GM20431 (cell line): ENCODE measurements around the gene MINDY3.

Experiments
- in situ Hi-C: fragments of 300-500 bp; cut with MseI, MboI; formaldehyde crosslinking; loops from one replicate; pipeline ENCODE4 v1.15.0; 2020; ENCODE audit warnings: low sequenced_read_pairs; ENCODE audit not compliant: unreplicated experiment

MINDY3 gene

DNA sequence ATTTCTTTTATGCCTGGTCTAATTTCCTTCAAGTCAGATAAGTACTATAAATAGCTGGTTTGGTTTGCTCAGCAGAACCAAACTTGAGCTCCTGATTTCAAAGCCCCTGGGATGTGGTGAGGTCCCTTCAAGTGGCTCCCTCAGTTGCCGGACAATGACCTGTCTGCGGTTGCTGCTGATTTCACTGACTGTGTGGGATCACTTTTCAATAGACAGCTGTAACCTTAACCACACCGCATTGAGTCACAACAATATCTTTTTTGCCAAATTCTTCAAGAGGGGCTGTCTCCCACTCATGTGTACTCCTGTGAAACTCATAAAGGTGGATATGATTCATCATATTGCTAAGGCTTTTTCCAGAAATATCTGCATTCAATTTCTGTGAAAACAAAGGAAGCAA is 117.5 kb downstream of the MINDY3 start:
- in situ Hi-C loops: loop anchor here (25.0 kb wide), 1 partner anchor 306 kb away; no protein-coding TSS in a partner anchor

DNA sequence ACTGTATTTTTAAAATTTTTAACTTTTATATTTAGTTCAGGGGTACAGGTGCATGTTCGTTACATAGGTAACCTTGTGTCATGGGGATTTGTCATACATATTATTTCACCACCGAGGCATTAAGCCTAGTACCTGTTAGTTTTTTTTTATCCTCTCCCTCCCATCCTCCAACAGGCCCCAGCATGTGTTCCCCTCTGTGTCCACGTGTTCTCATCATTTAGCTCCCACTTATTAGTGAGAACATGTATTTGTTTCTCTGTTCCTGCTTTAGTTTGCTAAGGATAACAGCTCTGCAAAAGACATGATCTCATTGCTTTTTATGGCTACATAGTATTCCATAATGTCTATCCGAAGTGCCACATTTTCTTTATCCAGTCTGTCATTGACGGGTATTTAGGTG is 118.2 kb downstream of the MINDY3 start:
- in situ Hi-C loops: loop anchor here (25.0 kb wide), 1 partner anchor 305 kb away; no protein-coding TSS in a partner anchor

DNA sequence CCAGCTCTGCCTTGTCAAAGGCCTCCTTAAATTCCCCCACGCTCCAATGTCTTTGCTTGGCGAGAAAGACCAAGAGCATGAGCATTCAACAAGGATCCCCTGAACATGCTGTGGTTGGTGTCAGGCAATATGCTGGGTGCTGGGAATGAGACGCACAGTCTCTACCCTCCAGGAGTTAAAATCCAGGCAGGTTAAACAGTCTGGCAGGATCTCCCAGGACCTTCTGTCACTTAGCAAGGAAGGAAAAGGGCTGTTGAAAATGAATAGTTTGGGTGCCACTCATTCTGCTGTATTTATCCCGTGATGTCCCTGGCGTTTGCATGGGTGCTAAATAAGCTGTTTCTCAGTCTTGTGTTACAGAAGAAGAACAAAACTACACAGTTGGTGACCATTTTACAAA is 118.7 kb downstream of the MINDY3 start:
- in situ Hi-C loops: loop anchor here (25.0 kb wide), 1 partner anchor 304 kb away; no protein-coding TSS in a partner anchor

DNA sequence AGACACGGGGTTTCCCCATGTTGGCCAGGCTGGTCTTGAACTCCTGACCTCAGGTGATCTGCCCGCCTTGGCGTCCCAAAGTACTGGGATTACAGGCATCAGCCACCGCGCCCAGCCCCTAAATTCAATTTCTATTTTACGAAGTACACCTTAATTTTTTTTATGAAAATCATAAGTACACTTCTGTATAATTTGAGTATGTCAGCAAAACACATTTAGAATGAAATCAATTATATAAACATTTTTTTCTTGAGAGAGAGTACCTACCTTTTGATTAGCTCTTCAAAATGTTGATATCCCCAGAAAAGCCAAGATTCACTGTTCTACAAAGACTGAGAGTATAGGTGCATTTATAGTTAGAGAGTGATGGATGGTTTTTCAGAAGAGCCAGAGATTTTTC is 120.0 kb downstream of the MINDY3 start:
- in situ Hi-C loops: loop anchor here (25.0 kb wide), 1 partner anchor 303 kb away; no protein-coding TSS in a partner anchor

DNA sequence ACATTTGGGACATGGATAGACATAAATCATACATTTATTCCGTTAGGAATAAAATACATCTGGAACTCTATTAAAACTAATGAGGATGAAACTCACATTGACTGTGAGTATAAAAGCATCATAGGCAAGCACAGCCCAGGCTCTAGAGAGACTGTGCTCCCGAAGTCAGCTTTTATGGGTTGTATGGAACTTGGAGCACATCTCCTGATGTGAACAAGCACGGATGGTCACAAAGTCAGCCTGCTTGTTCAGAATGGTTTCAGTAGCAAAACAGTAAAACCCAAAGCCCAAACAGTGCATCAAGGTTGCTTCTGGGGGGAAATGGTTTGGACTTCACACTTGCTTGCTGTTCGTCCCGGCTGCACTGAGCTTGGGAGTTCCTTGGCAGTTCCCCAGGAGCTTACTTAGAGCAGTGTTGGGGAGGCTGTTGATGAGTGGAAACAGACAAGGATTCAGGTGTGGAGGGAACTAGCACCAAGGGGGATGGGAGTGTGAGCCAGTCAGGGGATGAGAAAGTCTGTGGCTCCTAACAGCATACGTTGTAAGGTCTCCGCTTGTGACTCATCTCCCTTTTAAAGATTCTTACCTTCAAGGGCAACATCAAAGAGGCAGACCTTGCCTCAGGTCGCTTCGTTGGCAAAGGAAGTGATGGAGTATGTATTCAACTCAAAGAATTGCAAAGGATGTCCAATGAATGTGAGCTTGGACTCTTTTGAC is 120.9 kb downstream of the MINDY3 start:
- in situ Hi-C loops: loop anchor here (25.0 kb wide), 1 partner anchor 302 kb away; no protein-coding TSS in a partner anchor

DNA sequence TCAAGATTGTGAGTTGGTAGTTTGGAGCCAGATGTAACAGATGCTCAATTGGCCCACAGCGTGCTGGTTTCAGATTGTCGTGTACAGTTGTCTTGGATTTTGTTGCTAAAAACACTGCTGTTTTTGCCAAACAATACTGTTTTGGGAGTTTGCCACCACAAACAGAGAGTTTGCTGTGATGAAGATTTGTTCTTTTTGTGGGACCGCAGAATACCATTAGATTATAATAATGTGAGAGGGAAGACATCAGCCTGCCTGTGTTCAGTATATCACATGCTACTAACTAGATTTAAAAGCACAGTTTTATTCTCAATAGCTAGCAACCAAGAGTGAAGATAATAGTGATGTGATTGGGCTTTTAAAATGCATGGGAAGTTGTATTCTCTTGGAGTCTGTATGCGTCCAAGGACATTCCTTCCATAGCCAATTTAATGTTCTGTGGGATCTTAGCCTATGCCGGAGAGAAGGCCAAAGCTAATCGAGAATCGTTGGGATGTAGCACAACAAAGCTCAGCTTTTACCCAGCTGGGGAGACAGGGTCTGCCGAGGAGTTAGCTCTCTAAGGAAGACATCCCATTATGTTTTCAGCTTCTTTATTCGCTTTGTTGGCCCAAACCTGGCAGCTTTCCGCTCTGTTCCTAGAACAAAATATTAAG is 121.9 kb downstream of the MINDY3 start:
- in situ Hi-C loops: loop anchor here (25.0 kb wide), 1 partner anchor 301 kb away; no protein-coding TSS in a partner anchor

DNA sequence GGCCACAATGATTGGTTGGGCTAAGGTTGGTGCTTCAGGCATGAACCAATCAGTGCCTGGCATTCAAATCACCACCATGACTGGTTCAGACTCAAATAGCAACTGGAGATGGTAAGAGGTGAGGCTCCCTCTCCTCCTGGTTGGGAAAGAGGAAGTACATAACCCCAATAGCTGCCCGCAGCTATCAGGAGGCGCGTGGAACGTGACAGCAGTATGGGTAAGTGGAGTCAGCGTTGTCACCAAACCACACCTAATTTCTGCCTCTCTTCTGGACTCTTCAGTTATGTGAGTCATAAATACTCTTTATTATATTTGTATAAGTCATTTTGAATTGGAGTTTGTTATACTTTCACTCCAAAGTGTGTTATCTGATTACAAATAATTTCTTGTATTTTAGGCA is 122.7 kb downstream of the MINDY3 start:
- in situ Hi-C loops: loop anchor here (25.0 kb wide), 1 partner anchor 300 kb away; no protein-coding TSS in a partner anchor

DNA sequence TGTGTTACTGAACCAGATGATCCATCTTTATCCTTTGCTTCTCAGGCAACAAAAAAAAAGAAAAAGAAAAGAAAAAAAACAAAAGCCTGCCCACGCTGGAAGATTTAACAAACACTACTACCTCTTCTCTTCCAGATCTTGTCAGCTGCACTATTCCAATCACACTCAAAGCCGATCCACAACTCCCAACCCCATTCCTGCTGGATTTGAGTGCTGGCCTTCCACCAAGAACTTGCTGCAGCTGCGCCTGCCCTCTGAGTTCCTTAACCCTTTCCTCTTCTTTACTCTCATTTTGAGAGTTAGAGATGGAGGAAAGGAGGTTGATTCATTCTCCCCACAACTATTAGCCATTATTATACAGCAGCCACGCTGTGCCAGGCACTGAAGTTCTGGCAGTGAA is 124.5 kb downstream of the MINDY3 start:
- in situ Hi-C loops: loop anchor here (25.0 kb wide), 1 partner anchor 298 kb away; no protein-coding TSS in a partner anchor

DNA sequence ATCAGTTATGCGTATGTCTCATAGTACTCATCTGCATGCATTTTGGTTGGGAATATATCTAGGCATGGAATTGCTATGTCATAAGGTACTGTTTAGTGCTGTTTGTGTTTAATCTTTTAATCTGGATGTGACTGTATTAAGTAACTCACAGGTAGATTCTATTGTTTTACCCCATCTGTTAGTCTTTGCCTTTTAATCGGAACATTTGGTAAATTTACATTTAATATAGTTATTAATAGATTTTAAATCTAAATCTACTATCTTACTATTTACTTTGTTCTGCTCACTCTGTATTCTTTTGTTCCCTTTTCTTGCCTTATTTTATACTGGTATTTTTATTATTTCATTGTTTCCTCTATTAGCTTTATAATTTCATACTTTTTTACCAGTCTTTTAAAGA is 130.0 kb downstream of the MINDY3 start:
- in situ Hi-C loops: loop anchor here (25.0 kb wide), 1 partner anchor 293 kb away; no protein-coding TSS in a partner anchor

DNA sequence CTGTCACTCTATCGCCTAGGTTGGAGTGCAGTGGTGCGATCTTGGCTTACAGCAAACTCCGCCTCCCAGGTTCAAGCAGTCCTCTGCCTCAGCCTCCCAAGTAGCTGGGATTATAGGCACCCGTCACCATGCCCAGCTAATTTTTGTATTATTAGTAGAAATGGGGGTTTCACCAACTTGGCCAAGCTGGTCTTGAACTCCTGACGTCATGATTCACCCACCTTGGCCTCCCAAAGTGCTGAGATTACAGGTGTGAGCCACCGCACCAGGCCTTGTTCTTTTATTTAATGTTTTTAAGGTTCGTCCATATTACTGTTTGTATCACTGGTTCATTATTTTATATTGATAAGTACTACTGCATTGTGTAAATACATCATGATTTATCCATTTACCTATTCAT is 130.4 kb downstream of the MINDY3 start:
- in situ Hi-C loops: loop anchor here (25.0 kb wide), 1 partner anchor 293 kb away; no protein-coding TSS in a partner anchor
